K562 (cell line): ENCODE results near the gene PTPRG. TPM values are rescaled to one million over a fixed set of nuclear protein-coding genes. Genes with fewer than 3 reads are reported as not detected.

Experiments used
- ATAC-seq: fragments of 200-7000 bp; cut with Tn5 transposase; 3 replicates; pipeline ENCODE4 v1.9.1; 2020; ENCODE audit warnings: moderate library complexity
- BruUV-seq: library from RNA; stranded (reverse); fragments of 400-500 nt; replicated peaks from 2 replicates; lab custom pipeline; 2021; lab: Mats Ljungman, UMichigan
- CTCF ChIA-PET: fragments of 300-600 bp; formaldehyde crosslinking; extraction: SDS; loops from one replicate; lab custom pipeline; 2021; ENCODE audit warnings: low intra/inter-chr PET ratio; lab: Yijun Ruan, JAX
- POLR2A ChIA-PET: fragments of 300-600, 350-650 bp; sonication (Branson Sonifier 250); formaldehyde crosslinking; extraction: SDS; loops from one replicate; lab custom pipeline; 2021; ENCODE audit warnings: antibody characterized with exemption, inconsistent platforms; lab: Yijun Ruan, JAX
- DNase-seq, 4 experiments: peaks; one replicate each; pipeline versions ENCODE4 v3.0.0 to v3.0.0-alpha.2; 2011 to 2018; ENCODE audit warnings: low spot score in 3 of 4, mixed read lengths in 3 of 4; ENCODE audit errors: extremely low read depth in 1 of 4
- FAIRE-seq: peaks from 2 replicates; lab custom pipeline; 2011; peaks lifted over from hg19 to GRCh38; lab: Jason Lieb, UNC
- H2AFZ ChIP-seq: 2 replicates; pipeline ENCODE4 v1.6.0; 2011; ENCODE audit warnings: low read depth, low read length, control low read depth, inconsistent platforms
- H3K27ac ChIP-seq: fragments of 200-600 bp; 3 replicates; pipeline ENCODE4 v1.8.0; 2011; ENCODE audit warnings: low read depth, mild to moderate bottlenecking, control low read depth, inconsistent platforms, low read length, moderate library complexity, mixed read lengths; ENCODE audit errors: extremely low read depth
- H3K27me3 ChIP-seq, 2 experiments: fragments of 300-600 bp in 1 of 2; 2 replicates in 1 of 2; 3 replicates in 1 of 2; pipeline versions ENCODE4 v1.6.0 to v1.8.0; 2011; ENCODE audit warnings: inconsistent platforms in 2 of 2, low read length in 2 of 2, mild to moderate bottlenecking in 1 of 2, mixed read lengths in 1 of 2, moderate library complexity in 1 of 2; ENCODE audit not compliant: control insufficient read depth in 2 of 2, insufficient read depth in 2 of 2
- H3K36me3 ChIP-seq: fragments of 300-600 bp; 3 replicates; pipeline ENCODE4 v1.8.0; 2011; ENCODE audit warnings: mild to moderate bottlenecking, low read length, inconsistent platforms; ENCODE audit not compliant: control insufficient read depth, insufficient read depth
- H3K4me1 ChIP-seq, 2 experiments: fragments of 200-600 bp in 1 of 2; replicated peaks in 1 of 2; 2 replicates in 1 of 2; 3 replicates in 1 of 2; pipeline versions ENCODE4 v1.5.1 to v1.8.0; 2011; ENCODE audit warnings: inconsistent platforms in 2 of 2, low read length in 2 of 2, mild to moderate bottlenecking in 1 of 2, mixed read lengths in 1 of 2, moderate library complexity in 1 of 2; ENCODE audit not compliant: control insufficient read depth in 2 of 2, insufficient read depth in 2 of 2
- H3K4me2 ChIP-seq: 2 replicates; pipeline ENCODE4 v1.6.1; 2011; ENCODE audit warnings: low read length, control low read depth, inconsistent platforms, mixed read lengths; ENCODE audit not compliant: insufficient read depth
- H3K4me3 ChIP-seq: fragments of 200-600 bp; sonication (generic), shearing (Covaris generic); 2 replicates; pipeline ENCODE4 v1.5.1; 2016; ENCODE audit warnings: control low read depth, inconsistent platforms
- H3K79me2 ChIP-seq: fragments of 200-600 bp; 3 replicates; pipeline ENCODE4 v1.8.0; 2011; ENCODE audit warnings: low read length, inconsistent platforms; ENCODE audit not compliant: control insufficient read depth, insufficient read depth
- H3K9ac ChIP-seq, 2 experiments: 2 replicates each; pipeline versions ENCODE4 v1.6.0 to v1.6.1; 2011; ENCODE audit warnings: low read depth in 2 of 2, low read length in 2 of 2, control low read depth in 1 of 2, inconsistent platforms in 1 of 2, mild to moderate bottlenecking in 1 of 2, mixed read lengths in 1 of 2; ENCODE audit not compliant: insufficient read depth in 1 of 2
- H3K9me1 ChIP-seq: one replicate; pipeline ENCODE4 v1.6.0; 2011; ENCODE audit warnings: inconsistent platforms, mild to moderate bottlenecking, low read length, moderate library complexity; ENCODE audit not compliant: control insufficient read depth, insufficient read depth
- H3K9me3 ChIP-seq: replicated peaks from 2 replicates; pipeline ENCODE4 v1.5.1; 2011; ENCODE audit warnings: low read depth, low read length, inconsistent platforms; ENCODE audit not compliant: control insufficient read depth, insufficient read depth
- H4K20me1 ChIP-seq: replicated peaks from 2 replicates; pipeline ENCODE4 v1.6.1; 2011; ENCODE audit warnings: low read length, inconsistent platforms, mixed read lengths; ENCODE audit not compliant: control insufficient read depth, insufficient read depth
- HLTF ChIP-seq: fragments of 450-650 bp; IDR thresholded peaks from 2 replicates; pipeline ENCODE4 v1.6.1; 2016
- MYNN ChIP-seq, 2 experiments: sonication (generic); formaldehyde crosslinking in 1 of 2; IDR thresholded peaks; 2 replicates each; pipeline versions ENCODE4 v1.5.0 to v1.6.1; 2016 to 2020; ENCODE audit warnings: antibody characterized with exemption in 1 of 2, missing genetic modification reagents in 1 of 2
- ZBTB40 ChIP-seq, 2 experiments: fragments of 450-650 bp in 1 of 2; sonication (generic) in 1 of 2; formaldehyde crosslinking in 1 of 2; IDR thresholded peaks; 2 replicates each; pipeline versions ENCODE4 v1.7.1 to v1.9.0; 2016 to 2022; ENCODE audit warnings: inconsistent platforms in 1 of 2, mild to moderate bottlenecking in 1 of 2, missing genetic modification reagents in 1 of 2
- WGBS: fragments of 100-300 bp; shearing (Covaris generic); methylation state at CpG from one replicate; pipeline ENCODE4 v1.1.6; 2016; ENCODE audit warnings: low coverage, mixed read lengths; ENCODE audit not compliant: insufficient coverage; ENCODE audit errors: missing lambda C conversion rate; 5-methylcytosine and 5-hydroxymethylcytosine counted together
- in situ Hi-C: fragments of 300-500 bp; cut with MboI; formaldehyde crosslinking; loops from 4 replicates; pipeline ENCODE4 v1.15.0; 2018; ENCODE audit warnings: inconsistent platforms, mixed read lengths
- intact Hi-C: fragments of 100-400 bp; cut with micrococcal nuclease; formaldehyde crosslinking; loops from 2 replicates; pipeline ENCODE4 v1.14.2; 2022
- polyA plus RNA-seq, 8 experiments: library from polyadenylated mRNA; depleted of rRNA in 4 of 8; stranded (reverse) in 5 of 8; unstranded in 3 of 8; fragments of >200 nt; fragmentation: Nextera tagmentation in 2 of 8; fragmentation: Illumina TruSeq in 1 of 8; extraction: Ambion mirVana in 2 of 8; extraction: Trizol in 1 of 8; gene quantifications; 2 replicates each; pipeline versions ENCODE4 v1.2.1 to v1.2.3, GENCODE V29; 2011 to 2014; ENCODE audit warnings: inconsistent platforms in 1 of 8, missing spikeins in 1 of 8
- total RNA-seq, 7 experiments: library from RNA; depleted of rRNA in 6 of 7; stranded (reverse); fragments of >200 nt in 6 of 7; fragmentation: Illumina TruSeq in 2 of 7; extraction: Trizol in 2 of 7; gene quantifications; 2 replicates each; pipeline versions ENCODE4 v1.2.1 to v1.2.3, GENCODE V29; 2011 to 2021; ENCODE audit warnings: low replicate concordance in 1 of 7

Gene PTPRG
- total and polyA plus RNA-seq, 9 of the 15 experiments (the other 6 are each of a cell fraction or from before 2014, with no cell fraction given): 0.16 TPM; not detected in 8

DNA sequence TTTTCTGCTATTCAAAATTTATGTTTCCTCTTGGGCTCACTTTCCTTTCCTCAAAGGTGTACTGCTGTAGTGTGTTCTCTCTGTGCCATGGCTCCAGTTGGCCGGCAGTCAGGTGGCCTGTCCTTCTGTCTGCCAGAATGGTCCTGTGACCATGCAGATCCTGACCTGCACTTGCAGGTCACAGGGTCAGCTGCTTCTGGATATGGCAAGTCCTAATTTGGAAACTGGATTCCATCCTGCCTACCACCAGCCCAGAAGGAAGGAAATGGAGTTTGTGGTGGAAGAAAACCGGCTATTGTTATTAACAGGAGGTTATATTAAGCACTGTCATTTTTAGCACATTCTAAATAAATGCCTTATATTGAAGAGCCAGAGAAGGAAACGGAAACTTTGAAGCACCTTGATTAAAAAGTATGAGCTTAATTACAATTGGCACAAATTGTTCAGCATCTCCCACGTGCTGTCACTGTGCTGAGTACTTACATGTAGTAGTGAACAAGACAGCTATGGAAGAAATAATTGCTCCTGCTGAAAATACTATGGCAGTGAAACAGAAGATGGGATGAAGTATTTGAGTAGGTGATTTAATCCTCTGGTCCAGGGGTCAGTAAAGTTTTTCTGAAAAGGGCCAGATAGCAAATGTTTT lies 362.8 kb downstream of the PTPRG start:
- no peak overlapping the region for H3K4me2 ChIP-seq
- intact Hi-C loops: no loop called here
- whole genome bisulfite sequencing: 0% methylated on average over 4 of the region's 4 CpGs
- H3K4me3 ChIP-seq: no peak overlapping the region
- POLR2A ChIA-PET: no interaction called here
- no TSS peak for BruUV-seq
- no peak for FAIRE-seq
- H2AFZ ChIP-seq: no peak overlapping the region
- no peak for TF ChIP-seq HLTF
- CTCF ChIA-PET: no interaction called here
- H3K79me2 ChIP-seq: no peaks in the 10 kb centered on the region
- ATAC-seq: no peak
- in situ Hi-C loops: no loop called here
- no peak overlapping the region for H3K9ac ChIP-seq
- no peak for DNase-seq
- no peaks in the 10 kb centered on the region for H3K4me1 ChIP-seq
- no peaks in the 10 kb centered on the region for H3K36me3 ChIP-seq
- H3K9me1 ChIP-seq: no peaks in the 10 kb centered on the region
- no peaks in the 10 kb centered on the region for H4K20me1 ChIP-seq
- no peak overlapping the region for H3K27ac ChIP-seq
- no peaks in the 10 kb centered on the region for H3K9me3 ChIP-seq
- no peaks in the 10 kb centered on the region for H3K27me3 ChIP-seq

DNA sequence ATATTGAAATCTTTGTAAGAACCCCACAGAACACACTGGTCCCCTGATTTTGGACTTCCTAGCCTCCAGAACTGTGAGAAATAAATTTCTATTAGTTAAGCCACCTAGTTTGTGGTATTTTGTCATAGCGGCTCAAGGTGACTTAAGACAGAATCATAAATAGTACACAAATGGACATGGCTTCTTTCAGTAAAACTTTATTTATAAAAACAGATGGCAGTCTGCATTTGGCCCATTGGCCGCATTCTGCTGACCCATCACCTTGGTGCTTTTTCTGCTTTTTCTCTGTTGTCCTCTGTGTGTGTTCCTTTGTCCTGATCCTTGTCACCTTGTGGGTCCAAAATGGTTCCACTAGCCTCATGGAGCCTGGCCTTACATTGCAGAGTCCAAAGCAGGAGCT lies 363.6 kb downstream of the PTPRG start:
- ChIA-PET CTCF (no interaction called here), POLR2A (no interaction called here)
- H3K4me1 ChIP-seq: no peaks in the 10 kb centered on the region
- no peak overlapping the region for H2AFZ ChIP-seq
- H4K20me1 ChIP-seq: no peaks in the 10 kb centered on the region
- no peaks in the 10 kb centered on the region for H3K79me2 ChIP-seq
- H3K9me1 ChIP-seq: no peaks in the 10 kb centered on the region
- no peaks in the 10 kb centered on the region for H3K36me3 ChIP-seq
- H3K4me3 ChIP-seq: no peak overlapping the region
- intact Hi-C loops (no loop called here), in situ Hi-C loops (no loop called here)
- FAIRE-seq: no peak
- H3K27me3 ChIP-seq: no peaks in the 10 kb centered on the region
- no peak overlapping the region for H3K9ac ChIP-seq
- ATAC-seq: no peak
- no peak for DNase-seq
- H3K9me3 ChIP-seq: no peaks in the 10 kb centered on the region
- no TSS peak for BruUV-seq
- no peak overlapping the region for H3K4me2 ChIP-seq
- H3K27ac ChIP-seq: no peak overlapping the region
- WGBS: 0% methylated on average over 2 of the region's 2 CpGs
- TF ChIP-seq ZBTB40 (IDR thresholded peaks at IDR 0.05) (peak; percentile 48; the same call in 1 of the 2 replicates), ZBTB40 (CRISPR knock-in tag; IDR thresholded peaks at IDR 0.05) (no peak), MYNN (IDR thresholded peaks at IDR 0.05) (no peak), MYNN (CRISPR knock-in tag; IDR thresholded peaks at IDR 0.05) (no peak)
